Measurements from ENCODE around the gene ANKMY1. TPM values are rescaled to one million over a fixed set of nuclear protein-coding genes. Genes with fewer than 3 reads are reported as not detected.

Gene ANKMY1
- total and polyA plus RNA-seq, 4 donors: 9.3 to 34.8 (median 14.8) TPM

DNA sequence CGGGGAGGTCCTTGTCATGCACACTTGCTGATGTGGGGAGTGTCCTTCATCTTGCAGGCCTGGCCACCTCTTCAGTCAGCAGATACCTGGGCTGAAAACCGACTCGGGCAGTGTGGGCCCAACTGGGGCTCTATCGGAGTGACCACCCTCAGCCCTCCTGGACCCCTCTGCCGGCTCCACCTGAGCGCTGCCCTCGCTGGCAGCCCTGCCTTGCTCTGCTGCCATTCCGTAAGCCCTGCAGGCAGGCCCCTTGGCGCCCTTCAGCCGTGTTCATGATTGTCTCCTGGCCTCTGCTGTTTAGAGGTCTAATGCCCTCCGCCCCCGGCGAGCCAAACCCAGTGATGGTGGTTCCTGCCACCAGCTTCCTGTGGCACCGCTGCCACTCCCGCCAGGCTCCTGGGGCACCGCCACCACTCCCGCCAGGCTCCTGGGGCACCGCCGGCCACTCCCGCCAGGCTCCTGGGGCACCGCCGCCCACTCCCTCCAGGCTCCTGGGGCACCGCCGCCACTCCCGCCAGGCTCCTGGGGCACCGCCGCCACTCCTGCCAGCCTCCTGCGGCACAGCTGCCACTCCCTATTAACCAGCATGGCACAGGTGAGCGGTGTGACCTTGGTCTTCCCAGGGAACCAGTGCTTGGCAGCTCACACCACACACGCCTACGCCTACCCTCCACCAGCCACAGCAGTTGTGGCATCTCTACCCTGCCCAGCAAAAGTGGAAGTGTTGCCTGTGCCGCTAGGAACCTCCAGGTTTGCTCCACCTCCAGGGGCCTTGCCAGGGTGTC, 44.7 kb upstream of the ANKMY1 start:
- ATAC-seq (ENCODE audit: insufficient read depth, low FRiP score): no peak
- H3K36me3 ChIP-seq (ENCODE audit: control insufficient read depth in 4 of 4, insufficient read depth in 4 of 4, low read length in 4 of 4): peaks cover 0 to 22% (median 0%) of the 10 kb centered on the region in 4 donors
- peaks cover 0 to 9% (median 5%) of the 10 kb centered on the region in 5 donors for H3K4me1 ChIP-seq (ENCODE audit: control insufficient read depth in 5 of 5, insufficient read depth in 5 of 5, low read length in 5 of 5)
- WGBS, 2 donors: 91 to 93% methylated on average over 30 to 32 of the region's 32 CpGs
- DNase-seq: no peak
- no peak overlapping the region for H3K9ac ChIP-seq (ENCODE audit: insufficient read depth in 1 of 2, low read length in 2 of 2)
- no peak overlapping the region for H3K27ac ChIP-seq (ENCODE audit: low read depth in 1 of 2, low read length in 1 of 2)
- H3K4me3 ChIP-seq: no peak overlapping the region
- H3K27me3 ChIP-seq (ENCODE audit: control insufficient read depth in 3 of 3, insufficient read depth in 3 of 3, low read length in 2 of 3): no peaks in the 10 kb centered on the region
- TF ChIP-seq, protein P1, sequence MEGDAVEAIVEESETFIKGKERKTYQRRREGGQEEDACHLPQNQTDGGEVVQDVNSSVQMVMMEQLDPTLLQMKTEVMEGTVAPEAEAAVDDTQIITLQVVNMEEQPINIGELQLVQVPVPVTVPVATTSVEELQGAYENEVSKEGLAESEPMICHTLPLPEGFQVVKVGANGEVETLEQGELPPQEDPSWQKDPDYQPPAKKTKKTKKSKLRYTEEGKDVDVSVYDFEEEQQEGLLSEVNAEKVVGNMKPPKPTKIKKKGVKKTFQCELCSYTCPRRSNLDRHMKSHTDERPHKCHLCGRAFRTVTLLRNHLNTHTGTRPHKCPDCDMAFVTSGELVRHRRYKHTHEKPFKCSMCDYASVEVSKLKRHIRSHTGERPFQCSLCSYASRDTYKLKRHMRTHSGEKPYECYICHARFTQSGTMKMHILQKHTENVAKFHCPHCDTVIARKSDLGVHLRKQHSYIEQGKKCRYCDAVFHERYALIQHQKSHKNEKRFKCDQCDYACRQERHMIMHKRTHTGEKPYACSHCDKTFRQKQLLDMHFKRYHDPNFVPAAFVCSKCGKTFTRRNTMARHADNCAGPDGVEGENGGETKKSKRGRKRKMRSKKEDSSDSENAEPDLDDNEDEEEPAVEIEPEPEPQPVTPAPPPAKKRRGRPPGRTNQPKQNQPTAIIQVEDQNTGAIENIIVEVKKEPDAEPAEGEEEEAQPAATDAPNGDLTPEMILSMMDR (IDR thresholded peaks at IDR 0.05; ENCODE audit: control extremely low read depth, extremely low read depth): no peak
- no peaks in the 10 kb centered on the region for H3K9me3 ChIP-seq (ENCODE audit: control insufficient read depth in 4 of 4, insufficient read depth in 3 of 4, low read length in 3 of 4)

DNA sequence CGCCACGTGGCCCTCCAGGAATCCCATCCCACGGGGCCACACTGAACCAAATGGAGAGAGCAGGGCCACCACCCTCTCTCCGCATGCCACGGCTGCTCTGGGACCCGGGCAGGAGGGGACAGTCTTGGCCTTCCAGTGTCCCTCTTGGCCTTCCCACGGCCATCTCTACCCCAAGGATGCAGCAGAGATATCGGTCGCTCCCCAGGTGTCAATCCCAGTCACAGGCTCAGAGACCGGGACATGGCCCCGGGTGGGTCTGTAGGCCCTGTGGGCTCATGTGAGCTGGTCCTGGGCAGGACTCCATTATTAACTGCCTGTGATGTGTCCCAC, 44.0 kb upstream of the ANKMY1 start:
- WGBS, 2 donors: 95 to 96% methylated on average over 11 of the region's 11 CpGs
- no peak overlapping the region for H3K27ac ChIP-seq (ENCODE audit: low read depth in 1 of 2, low read length in 1 of 2)
- no peaks in the 10 kb centered on the region for H3K27me3 ChIP-seq (ENCODE audit: control insufficient read depth in 3 of 3, insufficient read depth in 3 of 3, low read length in 2 of 3)
- TF ChIP-seq, protein P1 (IDR thresholded peaks at IDR 0.05; ENCODE audit: control extremely low read depth, extremely low read depth): no peak
- H3K4me1 ChIP-seq (ENCODE audit: control insufficient read depth in 5 of 5, insufficient read depth in 5 of 5, low read length in 5 of 5): peaks cover 0 to 9% (median 5%) of the 10 kb centered on the region in 5 donors
- H3K4me3 ChIP-seq: no peak overlapping the region
- H3K36me3 ChIP-seq (ENCODE audit: control insufficient read depth in 4 of 4, insufficient read depth in 4 of 4, low read length in 4 of 4): peaks cover 0 to 26% (median 0%) of the 10 kb centered on the region in 4 donors
- ATAC-seq (ENCODE audit: insufficient read depth, low FRiP score) (no peak), DNase-seq (no peak)
- no peak overlapping the region for H3K9ac ChIP-seq (ENCODE audit: insufficient read depth in 1 of 2, low read length in 2 of 2)
- no peaks in the 10 kb centered on the region for H3K9me3 ChIP-seq (ENCODE audit: control insufficient read depth in 4 of 4, insufficient read depth in 3 of 4, low read length in 3 of 4)

DNA sequence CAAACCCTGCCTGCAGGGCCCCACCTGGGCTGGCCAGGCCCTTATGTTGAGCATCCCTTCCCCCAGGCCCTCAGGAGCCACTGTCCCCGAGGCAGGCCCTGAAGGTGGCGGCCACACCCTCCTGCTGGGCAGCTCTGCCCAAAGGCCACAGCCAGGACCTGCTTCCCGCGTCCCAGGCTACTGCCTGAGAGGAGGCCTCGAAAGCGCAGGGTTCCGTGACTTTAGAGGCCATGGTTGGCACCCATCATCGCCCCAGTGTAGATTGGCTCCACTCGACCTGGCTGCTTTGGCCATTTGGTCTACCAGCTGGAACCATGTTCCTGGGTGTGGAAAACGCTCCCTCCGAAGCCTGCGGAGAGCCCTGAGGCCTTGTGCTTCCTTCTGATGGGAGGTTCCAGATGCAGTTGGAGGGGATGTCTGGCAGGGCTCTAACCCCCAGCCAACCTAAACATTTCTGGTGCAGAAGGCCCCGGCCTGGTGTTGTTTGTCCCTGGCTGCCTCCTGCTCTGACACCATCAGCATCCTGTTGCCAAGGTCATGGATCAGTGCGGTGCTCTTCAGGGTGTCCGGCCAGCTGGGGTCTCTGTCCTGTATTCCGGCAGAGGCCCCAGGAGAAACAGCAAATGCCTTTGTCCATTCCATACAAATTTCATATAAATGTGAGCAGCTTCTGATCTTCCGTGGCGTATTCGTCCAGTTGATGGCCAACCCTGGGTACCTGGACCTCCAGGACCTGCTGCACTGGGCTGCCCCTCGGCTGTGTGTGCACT, 43.5 kb upstream of the ANKMY1 start:
- no peak overlapping the region for H3K4me3 ChIP-seq
- H3K4me1 ChIP-seq (ENCODE audit: control insufficient read depth in 5 of 5, insufficient read depth in 5 of 5, low read length in 5 of 5): peaks cover 0 to 9% (median 5%) of the 10 kb centered on the region in 5 donors
- no peak overlapping the region for H3K9ac ChIP-seq (ENCODE audit: insufficient read depth in 1 of 2, low read length in 2 of 2)
- H3K27ac ChIP-seq (ENCODE audit: low read depth in 1 of 2, low read length in 1 of 2): no peak overlapping the region
- H3K27me3 ChIP-seq (ENCODE audit: control insufficient read depth in 3 of 3, insufficient read depth in 3 of 3, low read length in 2 of 3): no peaks in the 10 kb centered on the region
- WGBS, 2 donors: 84 to 94% methylated on average over 20 of the region's 20 CpGs
- DNase-seq: no peak
- TF ChIP-seq, protein P1 (IDR thresholded peaks at IDR 0.05; ENCODE audit: control extremely low read depth, extremely low read depth): no peak
- ATAC-seq (ENCODE audit: insufficient read depth, low FRiP score): no peak
- no peaks in the 10 kb centered on the region for H3K9me3 ChIP-seq (ENCODE audit: control insufficient read depth in 4 of 4, insufficient read depth in 3 of 4, low read length in 3 of 4)
- H3K36me3 ChIP-seq (ENCODE audit: control insufficient read depth in 4 of 4, insufficient read depth in 4 of 4, low read length in 4 of 4): peaks cover 0 to 30% (median 0%) of the 10 kb centered on the region in 4 donors
